Choroid plexus epithelial cell (primary cell): ENCODE data around the gene MYO9A.

ENCODE experiments used
- DNase-seq: peaks from one replicate; pipeline ENCODE4 v3.0.0-alpha.2; 2010; ENCODE audit warnings: low read depth
- H3K4me3 ChIP-seq: 2 replicates; pipeline ENCODE4 v1.5.1; 2011; ENCODE audit warnings: low read depth, mild to moderate bottlenecking, control low read depth, low read length, moderate library complexity
- CTCF ChIP-seq: conservative IDR thresholded peaks from 2 replicates; pipeline ENCODE4 v1.5.1; 2011; ENCODE audit warnings: low read depth, mild to moderate bottlenecking, control low read depth, inconsistent platforms, low read length, moderate library complexity

The MYO9A gene

GRCh38 chr15:71777216-71777943, 340.6 kb downstream of the MYO9A start:
- no peak for TF ChIP-seq CTCF
- no peak overlapping the region for H3K4me3 ChIP-seq
- DNase-seq: no peak

GRCh38 chr15:71776304-71776703, 341.6 kb downstream of the MYO9A start:
- no peak for TF ChIP-seq CTCF
- no peak overlapping the region for H3K4me3 ChIP-seq
- no peak for DNase-seq

GRCh38 chr15:71775856-71776255, 342.1 kb downstream of the MYO9A start:
- DNase-seq: no peak
- no peak for TF ChIP-seq CTCF
- H3K4me3 ChIP-seq: no peak overlapping the region

GRCh38 chr15:71773206-71773859, 344.6 kb downstream of the MYO9A start:
- TF ChIP-seq CTCF: no peak
- no peak for DNase-seq
- no peak overlapping the region for H3K4me3 ChIP-seq
